GM18858 (cell line): Measurements from ENCODE around the gene FBN2.
"Not testable (repeated sequence)": the region's sequence is repeated elsewhere in the genome, so short reads cannot be mapped to it uniquely, and the experiment has no call there.

Experiments used
- ATAC-seq: cut with Tn5 transposase; IDR thresholded peaks from one replicate; pipeline ENCODE4 v1.9.1; 2021; ENCODE audit not compliant: unreplicated experiment

The FBN2 gene

DNA sequence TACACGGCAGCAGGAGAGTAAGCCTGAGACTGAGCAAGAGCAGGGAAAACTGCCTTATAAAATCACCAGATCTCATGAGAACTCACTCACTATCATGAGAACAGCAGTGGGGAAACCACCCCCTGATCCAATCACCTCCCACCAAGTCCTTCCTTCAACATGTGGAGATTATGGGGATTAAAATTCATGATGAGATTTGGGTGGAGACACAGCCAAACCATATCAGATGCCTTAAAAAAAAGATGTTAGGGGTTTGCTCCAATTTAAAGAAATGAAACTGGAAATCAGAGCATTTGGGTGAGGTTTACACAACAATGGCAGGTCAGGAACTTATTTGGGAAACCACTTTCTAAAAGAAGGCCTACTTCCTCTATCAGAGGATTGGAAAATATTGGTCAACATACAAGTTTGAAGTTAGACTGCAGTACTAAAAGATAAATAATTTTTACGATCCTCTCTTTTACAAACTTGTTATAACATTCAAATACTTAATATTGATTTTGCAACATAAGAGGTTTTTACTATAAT is 105.1 kb downstream of the FBN2 start:
- ATAC-seq = no peak

- ATAC-seq = no peak
Observed at GRCh38 chr5:128427921-128428320, 110.1 kb downstream of the FBN2 start.

- ATAC-seq = peak; percentile 95
Observed at GRCh38 chr5:128426090-128426534, 111.9 kb downstream of the FBN2 start.

- no peak for ATAC-seq
Observed at GRCh38 chr5:128424646-128425045, 113.4 kb downstream of the FBN2 start.

DNA sequence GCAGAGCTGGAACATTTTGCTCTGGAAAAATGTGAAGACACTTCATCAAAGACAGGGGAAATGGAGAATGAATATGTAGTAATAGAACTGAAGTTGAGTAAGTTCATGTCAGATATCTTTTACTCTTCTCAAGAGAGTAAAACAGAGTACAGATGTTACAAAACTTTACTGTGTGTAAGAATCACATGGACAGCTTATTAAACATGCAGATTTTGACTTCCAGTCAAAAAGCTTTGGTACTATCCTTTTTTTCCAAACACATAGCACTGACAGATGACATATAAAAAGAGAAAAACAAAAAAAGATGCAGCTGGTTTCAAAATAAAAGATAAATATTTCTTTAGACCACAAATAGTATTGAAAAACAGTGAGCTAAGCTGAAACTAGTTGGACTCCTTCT is 115.4 kb downstream of the FBN2 start:
- ATAC-seq = no peak

DNA sequence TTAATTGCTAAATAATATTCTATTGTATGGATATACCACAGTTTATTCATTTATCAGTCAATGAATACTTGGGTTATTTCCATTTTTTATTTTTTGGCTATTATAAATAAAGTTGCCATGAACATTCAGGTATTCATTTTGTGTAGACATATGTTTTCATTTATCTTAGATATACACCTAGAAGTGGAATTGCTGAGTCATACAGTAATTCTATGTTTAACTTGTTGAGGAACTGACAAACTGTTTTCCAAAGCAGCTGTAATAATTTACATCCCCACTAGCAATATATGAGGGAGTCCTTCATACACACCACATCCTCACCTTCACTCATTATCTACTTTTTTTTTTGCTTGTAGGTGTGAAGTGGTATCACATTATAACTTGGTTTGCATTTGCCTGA is 123.6 kb downstream of the FBN2 start:
- ATAC-seq = no peak

DNA sequence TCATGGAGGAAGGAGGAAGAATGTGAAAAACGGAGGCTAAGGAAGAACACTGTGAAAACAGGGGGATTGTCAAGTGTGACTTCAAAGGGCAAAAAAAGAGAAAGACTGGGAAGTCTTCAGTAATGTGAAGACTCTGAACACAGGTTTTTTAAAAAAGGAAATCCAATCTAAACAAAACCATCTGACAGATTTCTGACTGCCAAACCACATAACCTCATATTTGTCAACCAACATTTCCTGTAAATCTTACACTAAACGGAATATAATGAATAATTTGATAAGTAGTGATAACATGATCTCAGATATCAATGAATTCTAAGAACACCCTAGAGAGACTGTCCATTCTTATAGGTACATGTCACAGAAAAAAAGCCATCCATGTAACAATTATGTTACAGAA is 124.7 kb downstream of the FBN2 start:
- ATAC-seq = no peak

GRCh38 chr5:128412145-128412930 is 125.7 kb downstream of the FBN2 start:
- ATAC-seq = no peak

DNA sequence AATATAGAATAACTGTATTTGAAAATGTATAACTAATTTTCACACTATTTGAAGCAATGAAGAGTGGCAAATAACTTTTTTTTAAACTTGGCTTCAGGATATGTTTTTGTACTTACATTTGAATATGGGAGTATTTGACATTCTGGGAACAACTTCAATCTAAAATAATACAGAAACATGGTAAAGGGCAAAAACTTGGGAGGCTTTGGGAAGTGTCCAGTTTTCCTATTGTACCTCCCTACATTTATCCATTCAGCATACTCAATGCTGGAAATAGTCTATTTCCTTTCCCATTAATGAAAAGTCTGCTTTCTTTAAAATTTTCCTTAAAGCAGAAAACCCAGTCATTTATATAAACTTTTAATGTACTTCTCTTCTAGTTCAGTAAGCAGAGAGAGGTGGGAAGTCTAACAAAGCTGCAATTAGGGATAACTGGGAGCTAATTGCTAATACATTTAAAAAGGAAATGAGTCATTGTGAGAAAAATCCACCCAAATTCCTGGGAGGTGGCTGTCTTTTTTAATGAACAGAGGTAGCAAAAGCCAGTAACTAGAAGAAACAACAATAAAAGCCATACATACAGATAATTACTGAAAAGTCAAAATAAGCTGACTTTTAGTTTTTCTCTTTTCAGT is 128.8 kb downstream of the FBN2 start:
- ATAC-seq = no peak

GRCh38 chr5:128408622-128409021 is 129.4 kb downstream of the FBN2 start:
- ATAC-seq = no peak

GRCh38 chr5:128407944-128408343 is 130.1 kb downstream of the FBN2 start:
- ATAC-seq = no peak

GRCh38 chr5:128406803-128407202 is 131.2 kb downstream of the FBN2 start:
- ATAC-seq = no peak

DNA sequence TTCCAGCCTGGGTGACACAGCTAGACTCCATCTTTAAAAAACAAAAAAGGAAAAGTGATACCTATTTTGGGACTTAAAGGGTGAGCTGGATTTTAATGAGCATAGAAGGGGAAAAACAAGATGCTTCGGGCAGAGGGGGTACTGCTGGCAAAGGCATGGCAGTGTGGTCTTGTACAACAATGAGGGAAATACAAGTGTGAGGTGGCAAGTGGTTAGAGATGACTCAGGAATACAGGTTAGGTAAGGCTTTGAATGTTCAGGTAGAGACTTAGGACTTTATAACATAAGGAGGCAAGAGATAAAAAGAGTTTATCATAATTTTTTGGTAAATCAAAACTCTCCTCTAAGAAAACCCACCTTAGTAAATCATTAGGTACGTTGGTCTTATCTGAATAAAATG is 132.9 kb downstream of the FBN2 start:
- ATAC-seq = no peak

GRCh38 chr5:128403333-128403732 is 134.7 kb downstream of the FBN2 start:
- ATAC-seq = no peak

- no peak for ATAC-seq
Observed at GRCh38 chr5:128402506-128402905, 135.5 kb downstream of the FBN2 start.

DNA sequence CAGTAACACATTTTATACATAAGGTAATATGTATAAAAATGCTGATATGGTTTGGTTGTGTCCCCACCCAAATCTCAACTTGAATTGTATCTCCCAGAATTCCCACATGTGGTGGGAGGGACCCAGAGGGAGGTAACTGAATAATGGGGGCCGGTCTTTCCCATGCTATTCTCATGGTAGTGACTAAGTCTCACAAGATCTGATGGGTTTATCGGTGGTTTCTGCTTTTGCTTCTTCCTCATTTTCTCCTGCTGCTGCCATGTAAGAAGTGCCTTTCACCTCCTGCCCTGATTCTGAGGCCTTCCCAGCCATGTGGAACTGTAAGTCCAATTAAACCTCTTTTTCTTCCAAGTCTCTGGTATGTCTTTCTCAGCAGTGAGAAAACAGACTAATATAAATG is 137.3 kb downstream of the FBN2 start:
- ATAC-seq = not testable (repeated sequence)

DNA sequence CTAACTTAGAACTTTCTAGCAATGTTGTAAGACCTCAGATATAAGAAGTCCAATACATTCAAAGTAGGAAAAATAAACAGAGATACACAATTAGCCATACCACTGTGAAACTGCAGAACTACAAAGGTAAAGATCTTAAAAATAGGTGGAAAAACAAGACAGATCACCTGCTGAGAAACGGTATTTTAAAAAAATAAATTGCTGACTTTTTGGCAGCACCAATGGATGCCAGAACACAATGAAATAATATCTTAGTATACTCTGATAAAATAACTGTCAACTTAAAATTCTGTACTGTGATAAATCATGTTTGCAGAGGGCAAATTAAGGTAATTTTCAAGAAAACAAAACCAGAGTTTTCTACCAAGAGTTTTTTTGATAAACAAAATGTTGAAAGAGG is 138.9 kb downstream of the FBN2 start:
- no peak for ATAC-seq

- ATAC-seq = no peak
Observed at GRCh38 chr5:128397876-128398275, 140.2 kb downstream of the FBN2 start.

DNA sequence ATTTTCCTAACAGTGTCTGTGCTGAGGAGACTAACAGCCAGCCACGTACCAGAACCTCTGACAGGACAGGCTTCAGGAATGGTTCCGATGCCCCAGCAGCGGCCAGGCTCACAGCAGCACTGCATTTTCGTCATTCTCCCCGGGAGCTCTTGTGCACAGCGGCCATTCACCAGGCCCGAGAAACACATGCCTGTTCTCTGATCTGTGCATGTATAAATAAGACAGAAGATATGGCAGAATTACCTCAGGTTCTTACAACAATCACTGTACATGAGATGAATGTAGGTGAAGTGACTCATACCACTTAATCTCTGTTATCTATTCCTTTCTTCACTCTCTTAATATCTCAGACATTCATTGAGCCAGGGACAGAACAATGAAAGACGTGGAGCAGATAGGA is 143.0 kb downstream of the FBN2 start:
- no peak for ATAC-seq

- ATAC-seq = no peak
Observed at GRCh38 chr5:128384068-128384467, 154.0 kb downstream of the FBN2 start.

- no peak for ATAC-seq
Observed at GRCh38 chr5:128380337-128380736, 157.7 kb downstream of the FBN2 start.

DNA sequence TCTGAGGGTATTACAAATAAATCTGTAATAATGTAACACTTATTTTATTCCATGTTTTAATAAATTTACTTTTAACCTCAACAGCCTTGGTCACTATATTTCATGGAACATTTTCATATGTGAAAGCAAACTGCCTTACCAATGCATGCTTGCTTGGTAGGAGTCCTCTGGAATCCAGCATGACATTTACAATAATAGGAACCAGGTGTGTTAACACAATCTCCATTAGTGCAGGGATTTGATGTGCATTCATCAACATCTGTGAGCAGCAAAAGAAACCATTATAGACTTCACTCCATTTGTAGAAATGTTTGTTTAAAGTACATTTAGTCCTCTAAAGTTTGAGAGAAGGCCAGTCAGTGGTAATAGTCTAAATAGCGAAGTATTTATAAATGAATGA is 159.4 kb downstream of the FBN2 start:
- ATAC-seq = no peak
